GM12878 (cell line): Measurements from ENCODE around the gene SUN5. TPM values are rescaled to one million over a fixed set of nuclear protein-coding genes. Genes with fewer than 3 reads are reported as not detected.

Experiments used
- ASH2L ChIP-seq: fragments of 300-600, 200-600 bp; sonication (generic); IDR thresholded peaks from 2 replicates; pipeline ENCODE4 v1.6.1; 2017; ENCODE audit warnings: low read depth, mild to moderate bottlenecking, borderline replicate concordance
- BCLAF1 ChIP-seq: fragments of 450-650 bp; IDR thresholded peaks from 2 replicates; pipeline ENCODE4 v1.6.1; 2017; ENCODE audit warnings: antibody characterized with exemption, mild to moderate bottlenecking, moderate library complexity
- CBX3 ChIP-seq: fragments of 200-600 bp; sonication (generic); IDR thresholded peaks from 2 replicates; pipeline ENCODE4 v1.6.1; 2016; ENCODE audit warnings: low read depth, borderline replicate concordance
- CEBPB ChIP-seq, 2 experiments: fragments of 150-350 bp in 1 of 2; IDR thresholded peaks; 2 replicates each; pipeline ENCODE4 v1.6.1; 2012 to 2014; ENCODE audit warnings: low read depth in 2 of 2, low read length in 2 of 2, borderline replicate concordance in 1 of 2, inconsistent platforms in 1 of 2
- CTCF ChIP-seq, 3 experiments: IDR thresholded peaks in 2 of 3; conservative IDR thresholded peaks in 1 of 3; 2 replicates each; pipeline ENCODE4 v1.5.1; 2011; ENCODE audit warnings: low read depth in 3 of 3, low read length in 3 of 3, mild to moderate bottlenecking in 3 of 3, control low read depth in 2 of 3, moderate library complexity in 2 of 3, inconsistent platforms in 1 of 3, mixed read lengths in 1 of 3; ENCODE audit not compliant: control insufficient read depth in 2 of 3, insufficient read depth in 1 of 3; ENCODE audit errors: extremely low read depth in 1 of 3
- HCFC1 ChIP-seq: fragments of 150-350 bp; IDR thresholded peaks from 2 replicates; pipeline ENCODE4 v1.6.1; 2014; ENCODE audit warnings: low read length
- KLF5 ChIP-seq: fragments of 450-650 bp; IDR thresholded peaks from 2 replicates; pipeline ENCODE4 v1.6.1; 2014; ENCODE audit warnings: mild to moderate bottlenecking; ENCODE audit not compliant: partially characterized antibody
- MEF2B ChIP-seq: fragments of 450-650 bp; IDR thresholded peaks from 2 replicates; pipeline ENCODE4 v1.6.1; 2018; ENCODE audit warnings: mild to moderate bottlenecking, moderate library complexity; ENCODE audit not compliant: partially characterized antibody, poor library complexity, severe bottlenecking
- MXI1 ChIP-seq: fragments of 150-350 bp; IDR thresholded peaks from 2 replicates; pipeline ENCODE4 v1.6.1; 2011; ENCODE audit warnings: low read depth, mild to moderate bottlenecking, inconsistent platforms, low read length, improper control_type of control experiment
- NBN ChIP-seq: fragments of 450-650 bp; IDR thresholded peaks from 2 replicates; pipeline ENCODE4 v1.6.1; 2016
- NFXL1 ChIP-seq: fragments of 450-650 bp; IDR thresholded peaks from 2 replicates; pipeline ENCODE4 v1.6.1; 2017; ENCODE audit warnings: antibody characterized with exemption, mild to moderate bottlenecking, borderline replicate concordance
- NFYA ChIP-seq: IDR thresholded peaks from 2 replicates; pipeline ENCODE4 v1.6.1; 2011; ENCODE audit warnings: low read depth, mild to moderate bottlenecking, low read length, improper control_type of control experiment, borderline replicate concordance
- NKRF ChIP-seq: fragments of 450-650 bp; conservative IDR thresholded peaks from 2 replicates; pipeline ENCODE4 v1.6.1; 2017; ENCODE audit warnings: mild to moderate bottlenecking, moderate library complexity
- NR2C1 ChIP-seq: fragments of 450-650 bp; IDR thresholded peaks from 2 replicates; pipeline ENCODE4 v1.6.1; 2017; ENCODE audit warnings: antibody characterized with exemption, mild to moderate bottlenecking, moderate library complexity
- RAD51 ChIP-seq: fragments of 450-650 bp; IDR thresholded peaks from 2 replicates; pipeline ENCODE4 v1.6.1; 2016; ENCODE audit warnings: moderate library complexity, mild to moderate bottlenecking, inconsistent platforms
- RUNX3 ChIP-seq: IDR thresholded peaks from 2 replicates; pipeline ENCODE4 v1.6.1; 2012; ENCODE audit warnings: low read length, inconsistent platforms
- SKIL ChIP-seq: fragments of 450-650 bp; IDR thresholded peaks from 2 replicates; pipeline ENCODE4 v1.6.1; 2017; ENCODE audit warnings: mild to moderate bottlenecking, low read depth, inconsistent platforms; ENCODE audit not compliant: poor library complexity, severe bottlenecking
- STAT3 ChIP-seq: IDR thresholded peaks from 2 replicates; pipeline ENCODE4 v1.6.1; 2011; ENCODE audit warnings: low read depth, low read length, improper control_type of control experiment
- polyA plus RNA-seq, 11 experiments: library from polyadenylated mRNA; depleted of rRNA in 4 of 11; unstranded in 6 of 11; stranded (reverse) in 5 of 11; fragments of >200 nt; fragmentation: Nextera tagmentation in 4 of 11; fragmentation: Illumina TruSeq in 1 of 11; extraction: Ambion mirVana in 4 of 11; extraction: Trizol in 1 of 11; gene quantifications; 1 replicate in 1 of 11; 2 replicates in 10 of 11; pipeline versions ENCODE4 v1.2.1 to v1.2.3, GENCODE V29; 2011 to 2016; ENCODE audit warnings: inconsistent platforms in 2 of 11, missing spikeins in 2 of 11, low read depth in 1 of 11
- total RNA-seq, 4 experiments: library from RNA; depleted of rRNA in 3 of 4; stranded (reverse); fragments of >200 nt in 3 of 4; fragmentation: Illumina TruSeq in 1 of 4; extraction: Trizol in 1 of 4; gene quantifications; 2 replicates each; pipeline versions ENCODE4 v1.2.1 to v1.2.3, GENCODE V29; 2013 to 2021

The SUN5 gene
- total and polyA plus RNA-seq, 10 of the 15 experiments (the other 5 are each of a cell fraction or from before 2014, with no cell fraction given): not detected

- peak; percentile 83 for TF ChIP-seq NR2C1
- TF ChIP-seq RUNX3: peak; percentile 96
- TF ChIP-seq KLF5: no peak
- no peak for TF ChIP-seq NKRF
- no peak for TF ChIP-seq NBN
- no peak for TF ChIP-seq BCLAF1
- no peak for TF ChIP-seq NFXL1
- TF ChIP-seq SKIL: peak; percentile 67
- TF ChIP-seq STAT3: no peak
- TF ChIP-seq CEBPB (IDR thresholded peaks at IDR 0.05; ENCODE audit: borderline replicate concordance in 1 of 2, low read depth in 2 of 2, low read length in 2 of 2): no peak
- TF ChIP-seq RAD51: peak; percentile 79
- TF ChIP-seq NFYA: no peak
- TF ChIP-seq MXI1: no peak
- TF ChIP-seq CTCF (IDR thresholded peaks at IDR 0.05 in 2 of 3, conservative IDR thresholded peaks at IDR 0.05 in 1 of 3; ENCODE audit: control insufficient read depth in 2 of 3, extremely low read depth in 1 of 3, insufficient read depth in 1 of 3, low read depth in 3 of 3, low read length in 3 of 3): no peak
- peak; percentile 44 for TF ChIP-seq MEF2B
- no peak for TF ChIP-seq CBX3
- TF ChIP-seq HCFC1: no peak
- TF ChIP-seq ASH2L: no peak
Observed at GRCh38 chr20:32972181-32973076, 31.8 kb downstream of the SUN5 start (continued).
